CD4-positive, alpha-beta T cell treated with Interleukin-17A for 1 hour (primary cell): ENCODE results near the gene CHSY3.
"Not testable (repeated sequence)": the region's sequence is repeated elsewhere in the genome, so short reads cannot be mapped to it uniquely, and the experiment has no call there.

Experiments
- DNase-seq: peaks from one replicate; pipeline ENCODE4 v3.0.0-alpha.2; 2020

Gene CHSY3

GRCh38 chr5:130171699-130172098 is 267.4 kb downstream of the CHSY3 start:
- no peak for DNase-seq

GRCh38 chr5:130183115-130183514 is 278.9 kb downstream of the CHSY3 start:
- no peak for DNase-seq

- no peak for DNase-seq
Observed at GRCh38 chr5:130189961-130190360, 285.7 kb downstream of the CHSY3 start.

- DNase-seq, result no peak
Observed at GRCh38 chr5:130198927-130199326, 294.7 kb downstream of the CHSY3 start.

GRCh38 chr5:130206686-130207085 is 302.4 kb downstream of the CHSY3 start:
- no peak for DNase-seq

GRCh38 chr5:130213607-130214006 is 309.3 kb downstream of the CHSY3 start:
- DNase-seq, result no peak

GRCh38 chr5:130216286-130216685 is 312.0 kb downstream of the CHSY3 start:
- no peak for DNase-seq

- DNase-seq, result no peak
Observed at GRCh38 chr5:130222573-130222972, 318.3 kb downstream of the CHSY3 start.

GRCh38 chr5:130226556-130226955 is 322.3 kb downstream of the CHSY3 start:
- not testable (repeated sequence) for DNase-seq

- no peak for DNase-seq
Observed at GRCh38 chr5:130227699-130228098, 323.4 kb downstream of the CHSY3 start.

- no peak for DNase-seq
Observed at GRCh38 chr5:130231786-130232185, 327.5 kb downstream of the CHSY3 start.

GRCh38 chr5:130234816-130235215 is 330.6 kb downstream of the CHSY3 start:
- no peak for DNase-seq
